Measurements from ENCODE around the gene LIN7A.

Gene LIN7A

GRCh38 chr12:80749456-80749855, 188.3 kb downstream of the LIN7A start:
- DNase-seq (ENCODE audit: low read depth) = no peak

GRCh38 chr12:80747800-80748199, 189.9 kb downstream of the LIN7A start:
- DNase-seq (ENCODE audit: low read depth) = no peak

- no peak for DNase-seq (ENCODE audit: low read depth)
These were observed 191.8 kb downstream of the LIN7A start for GRCh38 chr12:80745851-80746505.

Data from activated T-cell treated with anti-CD3 and anti-CD28 coated beads for 1 hour (primary cell).